Effector memory CD4-positive, alpha-beta T cell (primary cell): ENCODE results near the gene FNDC3B.

Experiments
- DNase-seq, 3 donors: peaks; one replicate each; pipeline ENCODE4 v3.0.0-alpha.2; 2020
- H3K27ac ChIP-seq: 2 replicates; pipeline ENCODE4 v1.7.0; 2013; ENCODE audit warnings: mild to moderate bottlenecking, low read length, moderate library complexity; ENCODE audit not compliant: insufficient read depth, poor library complexity, severe bottlenecking
- H3K27me3 ChIP-seq: replicated peaks from 2 replicates; pipeline ENCODE4 v1.7.0; 2013; ENCODE audit warnings: mild to moderate bottlenecking, low read length; ENCODE audit not compliant: insufficient read depth, control insufficient read depth, poor library complexity, severe bottlenecking
- H3K36me3 ChIP-seq: 2 replicates; pipeline ENCODE4 v1.7.0; 2013; ENCODE audit warnings: mild to moderate bottlenecking, low read length, moderate library complexity; ENCODE audit not compliant: control insufficient read depth, insufficient read depth
- H3K4me1 ChIP-seq: 2 replicates; pipeline ENCODE4 v1.7.0; 2013; ENCODE audit warnings: low read length, mild to moderate bottlenecking; ENCODE audit not compliant: control insufficient read depth, insufficient read depth, poor library complexity, severe bottlenecking
- H3K4me3 ChIP-seq: 2 replicates; pipeline ENCODE4 v1.7.0; 2013; ENCODE audit warnings: low read length, low read depth, mild to moderate bottlenecking; ENCODE audit not compliant: insufficient read depth, poor library complexity, severe bottlenecking
- H3K9me3 ChIP-seq: 2 replicates; pipeline ENCODE4 v1.7.0; 2013; ENCODE audit warnings: mild to moderate bottlenecking, low read length, moderate library complexity; ENCODE audit not compliant: control insufficient read depth

FNDC3B gene

GRCh38 chr3:172202797-172203196 lies 163.4 kb downstream of the FNDC3B start:
- H3K27ac ChIP-seq, result no peak overlapping the region
- no peaks in the 10 kb centered on the region for H3K4me1 ChIP-seq
- no peak for DNase-seq

DNA sequence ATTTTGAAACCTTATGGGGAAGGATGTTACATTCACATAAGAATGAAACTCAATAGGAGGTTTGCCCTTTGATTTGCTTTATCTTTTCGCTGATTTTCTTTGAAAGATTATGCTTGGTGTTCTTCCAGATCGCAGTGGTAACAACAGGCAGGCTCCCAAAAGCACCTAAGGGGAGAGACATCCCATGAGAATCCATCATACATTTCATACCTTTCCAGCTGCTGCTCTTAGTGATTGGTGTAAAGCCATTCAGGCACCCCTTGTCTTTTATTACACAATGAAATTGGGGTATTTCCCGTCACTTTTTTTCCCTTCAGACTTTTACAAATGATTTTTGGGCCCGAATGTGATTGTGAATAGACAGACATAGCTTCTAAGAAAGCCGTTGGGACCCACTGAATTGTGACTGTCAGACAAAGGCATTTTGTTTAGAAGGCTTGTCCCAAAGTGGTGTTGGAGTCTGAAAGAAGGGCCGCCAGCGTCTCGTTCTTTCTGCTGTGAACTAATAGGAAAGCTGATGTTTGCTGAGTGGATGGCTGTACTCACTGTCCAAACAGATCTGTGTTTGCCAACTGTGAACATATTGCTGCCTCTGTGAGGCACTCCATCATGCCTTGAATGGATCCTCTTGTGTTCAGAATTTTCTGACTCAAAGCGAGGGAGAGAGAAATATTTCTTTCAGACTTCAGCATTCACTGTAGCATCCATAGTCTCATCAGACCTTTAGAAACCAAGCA lies 164.3 kb downstream of the FNDC3B start:
- no peak overlapping the region for H3K4me3 ChIP-seq
- H3K4me1 ChIP-seq, result no peaks in the 10 kb centered on the region
- DNase-seq, result no peak
- peaks cover 8% of the 10 kb centered on the region for H3K9me3 ChIP-seq
- H3K27ac ChIP-seq, result no peak overlapping the region
- no peaks in the 10 kb centered on the region for H3K36me3 ChIP-seq
- no peaks in the 10 kb centered on the region for H3K27me3 ChIP-seq

More at GRCh38 chr3:172202797-172203196, 163.4 kb downstream of the FNDC3B start:
- Histone ChIP-seq H3K27me3 (no peaks in the 10 kb centered on the region), H3K36me3 (no peaks in the 10 kb centered on the region), H3K4me3 (no peak overlapping the region), H3K9me3 (peaks cover 8% of the 10 kb centered on the region)

- Histone ChIP-seq H3K27me3 (no peaks in the 10 kb centered on the region), H3K4me1 (no peaks in the 10 kb centered on the region), H3K9me3 (peaks cover 8% of the 10 kb centered on the region), H3K36me3 (no peaks in the 10 kb centered on the region), H3K27ac (no peak overlapping the region), H3K4me3 (no peak overlapping the region)
- no peak for DNase-seq
Observed at GRCh38 chr3:172204716-172205115, 165.3 kb downstream of the FNDC3B start.

DNA sequence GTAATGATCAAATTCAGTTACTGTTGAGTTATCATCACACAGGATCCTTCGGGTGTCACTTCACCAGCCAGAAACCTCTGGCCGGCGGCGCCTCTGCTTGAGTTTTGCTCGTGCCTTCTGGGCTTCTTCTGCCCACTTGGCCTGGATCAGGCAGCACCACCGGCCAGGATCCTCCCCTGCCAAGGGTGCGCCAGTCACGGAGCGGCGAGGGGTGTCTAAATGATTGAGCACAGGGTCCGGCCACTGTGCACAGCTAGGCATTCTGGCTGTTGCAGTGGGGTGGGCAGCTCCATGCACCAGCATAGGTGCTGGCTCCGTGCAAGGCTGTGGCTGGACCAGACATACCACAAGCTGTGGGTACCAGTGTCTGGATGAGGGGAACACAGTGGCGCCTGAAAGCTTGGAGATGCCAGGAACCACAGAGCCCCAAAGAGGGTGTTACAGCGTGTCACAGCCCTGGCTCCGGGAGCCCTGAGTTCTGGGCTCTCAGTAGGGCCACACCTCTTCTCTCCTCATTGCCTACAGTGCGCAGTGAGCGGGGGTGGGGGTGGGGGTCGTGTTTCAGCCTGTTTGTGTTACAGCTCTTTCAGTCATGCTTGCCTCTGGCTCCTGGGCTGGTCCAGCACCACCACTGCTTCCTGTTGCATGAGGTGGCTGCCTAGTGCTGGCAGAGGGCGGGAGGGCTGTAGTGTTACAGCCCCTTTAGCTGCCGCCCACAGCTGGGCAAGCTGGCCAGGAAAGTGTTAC lies 169.4 kb downstream of the FNDC3B start:
- Histone ChIP-seq H3K4me3 (no peak overlapping the region), H3K36me3 (no peaks in the 10 kb centered on the region), H3K9me3 (peaks cover 8% of the 10 kb centered on the region), H3K27ac (no peak overlapping the region), H3K4me1 (no peaks in the 10 kb centered on the region), H3K27me3 (no peaks in the 10 kb centered on the region)
- DNase-seq, result no peak

- Histone ChIP-seq H3K4me3 (no peak overlapping the region), H3K36me3 (no peaks in the 10 kb centered on the region), H3K27ac (no peak overlapping the region), H3K9me3 (peaks cover 8% of the 10 kb centered on the region), H3K27me3 (no peaks in the 10 kb centered on the region), H3K4me1 (no peaks in the 10 kb centered on the region)
- no peak for DNase-seq
Observed at GRCh38 chr3:172209333-172210321, 170.2 kb downstream of the FNDC3B start.

DNA sequence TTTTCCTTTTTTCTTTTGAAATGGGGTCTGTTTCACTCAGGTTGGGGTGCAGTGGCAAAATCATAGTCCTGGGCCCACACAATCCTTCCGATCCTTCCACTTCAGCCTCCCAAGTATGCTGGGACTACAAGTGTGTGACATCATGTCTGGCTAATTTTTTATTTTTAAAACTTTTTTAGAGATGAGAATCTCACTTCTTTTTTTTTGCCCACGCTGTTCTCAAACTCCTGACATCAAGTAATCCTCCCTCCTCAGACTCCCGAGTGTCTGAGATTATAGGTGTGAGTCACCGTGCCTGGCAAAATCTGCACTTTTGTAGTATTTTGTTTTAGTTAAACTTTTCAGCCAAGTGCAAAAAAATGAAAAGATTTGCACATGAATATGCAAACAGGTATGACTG lies 171.0 kb downstream of the FNDC3B start:
- Histone ChIP-seq H3K4me1 (no peaks in the 10 kb centered on the region), H3K36me3 (no peaks in the 10 kb centered on the region), H3K27ac (no peak overlapping the region), H3K4me3 (no peak overlapping the region), H3K9me3 (peaks cover 3% of the 10 kb centered on the region), H3K27me3 (no peaks in the 10 kb centered on the region)
- DNase-seq, result no peak

GRCh38 chr3:172211123-172211522 lies 171.7 kb downstream of the FNDC3B start:
- no peak for DNase-seq
- H3K36me3 ChIP-seq, result no peaks in the 10 kb centered on the region
- no peaks in the 10 kb centered on the region for H3K9me3 ChIP-seq
- H3K27me3 ChIP-seq, result no peaks in the 10 kb centered on the region
- no peak overlapping the region for H3K27ac ChIP-seq
- H3K4me1 ChIP-seq, result no peaks in the 10 kb centered on the region
- no peak overlapping the region for H3K4me3 ChIP-seq

DNA sequence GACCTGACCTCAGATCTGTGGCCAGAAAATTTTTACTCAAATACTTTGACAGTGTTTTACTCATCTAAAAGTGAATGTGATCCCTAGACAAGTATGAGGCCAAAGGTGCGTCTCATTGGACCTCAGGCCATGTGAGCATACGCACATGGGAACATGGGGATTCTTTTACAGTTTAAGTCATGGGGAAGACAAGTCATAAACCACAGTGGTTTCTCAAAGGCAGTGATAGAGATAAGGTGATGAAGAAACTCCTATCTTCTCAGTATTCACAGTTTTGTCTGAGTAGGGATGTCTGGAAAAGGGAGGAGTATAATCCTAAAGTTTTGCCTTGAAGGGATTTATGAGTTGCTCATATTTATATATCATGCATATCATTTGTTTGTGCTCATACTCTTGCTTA lies 173.8 kb downstream of the FNDC3B start:
- Histone ChIP-seq H3K36me3 (no peaks in the 10 kb centered on the region), H3K9me3 (no peaks in the 10 kb centered on the region), H3K4me3 (no peak overlapping the region), H3K27ac (no peak overlapping the region), H3K27me3 (no peaks in the 10 kb centered on the region), H3K4me1 (no peaks in the 10 kb centered on the region)
- no peak for DNase-seq

- no peaks in the 10 kb centered on the region for H3K36me3 ChIP-seq
- H3K4me3 ChIP-seq, result no peak overlapping the region
- H3K9me3 ChIP-seq, result no peaks in the 10 kb centered on the region
- no peaks in the 10 kb centered on the region for H3K4me1 ChIP-seq
- H3K27ac ChIP-seq, result no peak overlapping the region
- DNase-seq, result no peak
- H3K27me3 ChIP-seq, result no peaks in the 10 kb centered on the region
Observed at GRCh38 chr3:172213904-172214303, 174.5 kb downstream of the FNDC3B start.
